ENCODE results near the gene LYRM1.
"Not testable (repeated sequence)": the region's sequence is repeated elsewhere in the genome, so short reads cannot be mapped to it uniquely, and the experiment has no call there.

LYRM1 gene

DNA sequence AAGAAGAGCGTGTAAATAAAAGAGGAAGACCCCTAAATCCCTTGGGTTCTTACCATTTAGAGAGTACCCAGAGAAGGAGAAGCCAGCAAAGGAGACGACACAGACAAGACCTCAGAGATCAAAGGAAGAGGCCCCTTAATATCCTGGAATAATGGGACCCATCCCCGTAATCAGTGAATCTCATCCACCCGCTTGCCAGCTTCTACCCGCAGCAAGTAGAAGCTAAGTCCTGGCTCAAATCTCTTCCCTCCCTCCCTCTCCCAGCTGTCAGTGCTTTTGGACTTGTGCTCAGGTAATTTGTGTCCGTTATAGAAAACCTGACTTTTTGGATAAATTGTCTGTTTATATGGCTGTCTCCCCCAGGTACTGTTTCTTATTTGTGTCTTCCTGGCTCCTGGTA lies 1.9 kb downstream of the LYRM1 start:
- DNase-seq (ENCODE audit: low spot score), result no peak

DNA sequence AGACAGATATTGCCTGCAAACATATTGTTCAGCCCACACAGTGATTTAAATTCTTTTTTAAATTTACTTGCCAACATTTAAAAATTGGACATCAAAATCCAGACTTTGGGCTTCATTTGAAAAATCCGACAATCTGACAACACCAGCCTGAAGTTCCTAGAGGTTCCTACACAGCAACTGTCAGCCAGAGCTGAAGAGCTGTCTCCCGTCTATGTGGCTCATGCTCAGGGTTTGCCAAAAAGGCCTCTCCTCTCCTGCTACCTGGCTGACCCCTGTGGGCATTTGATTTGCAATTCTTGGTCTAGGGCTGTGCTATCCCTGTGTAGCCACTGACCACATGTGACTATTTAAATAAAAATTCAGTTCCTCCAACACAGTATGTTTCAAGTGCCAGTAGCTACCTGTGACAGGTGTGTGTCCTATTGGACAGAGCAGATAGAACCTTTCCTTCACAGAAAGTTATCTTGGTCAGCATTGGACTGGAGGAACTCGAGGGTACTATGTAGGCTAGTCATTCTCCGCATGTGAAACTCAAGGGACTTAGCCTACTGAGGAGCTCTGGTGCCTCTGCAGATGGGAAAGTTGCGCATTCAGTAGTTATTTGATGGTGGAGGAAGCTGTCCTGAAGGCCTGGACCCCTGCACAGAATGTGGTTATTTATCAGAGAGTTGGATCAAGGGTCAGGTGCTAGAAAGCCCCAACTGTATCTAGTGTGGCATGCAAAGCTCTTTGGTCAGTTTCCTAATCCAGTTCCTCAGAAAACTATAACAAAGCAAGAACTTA lies 2.7 kb downstream of the LYRM1 start:
- no peak for DNase-seq (ENCODE audit: low spot score)

DNA sequence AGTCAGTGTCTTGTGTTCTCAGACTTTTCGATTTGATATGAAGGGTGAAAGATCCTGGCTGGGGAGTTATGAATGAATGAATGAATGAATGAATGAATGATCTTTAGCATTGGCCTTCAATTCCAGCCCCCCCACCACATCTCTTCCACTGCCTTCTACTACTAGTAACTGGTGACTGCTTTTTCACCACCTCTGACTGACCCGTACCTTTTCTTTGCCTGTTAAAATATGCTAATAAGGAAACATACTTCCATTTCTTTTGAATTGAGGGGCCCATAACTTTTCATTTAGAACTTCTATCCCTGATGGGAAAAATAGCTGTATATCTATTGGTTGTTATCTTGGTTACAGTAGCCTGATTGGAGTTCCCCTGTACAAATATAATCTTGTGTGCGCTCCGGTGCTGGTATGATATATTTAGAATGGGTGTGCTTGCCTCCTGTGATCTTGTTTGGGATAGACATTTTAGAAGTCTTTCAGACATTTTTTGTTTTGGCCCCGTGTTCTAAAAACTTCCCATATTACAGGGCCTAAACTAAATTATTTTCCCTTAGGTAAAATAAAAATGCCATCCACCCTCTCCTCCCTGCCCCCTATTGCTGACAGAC lies 3.4 kb downstream of the LYRM1 start:
- no peak for DNase-seq (ENCODE audit: low spot score)

DNA sequence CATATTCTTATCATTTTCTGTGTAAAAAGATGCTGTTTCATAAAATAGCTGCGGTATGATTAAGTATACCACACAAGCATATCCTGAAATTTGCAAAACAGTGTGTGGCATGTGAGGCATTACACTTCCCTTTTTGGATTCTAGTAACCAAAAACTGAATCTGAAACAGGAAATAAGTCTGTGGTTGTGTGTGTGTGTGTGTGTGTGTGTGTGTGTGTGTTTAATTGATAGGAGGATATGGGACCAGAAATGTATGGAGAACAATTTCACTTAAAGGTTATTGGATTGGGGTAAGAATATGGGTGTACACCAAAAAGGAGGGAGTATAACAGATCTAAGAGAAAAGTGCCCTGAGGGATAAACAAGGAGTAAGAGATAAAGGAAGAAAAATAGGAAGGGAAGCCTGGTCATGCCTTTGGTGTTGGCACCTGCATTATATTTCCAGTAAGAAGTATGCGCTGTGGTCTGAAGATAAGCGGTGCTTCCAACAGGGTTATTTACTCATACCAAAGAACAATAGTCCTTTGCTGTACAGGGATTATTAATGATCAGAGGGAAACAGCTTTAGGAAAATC lies 4.0 kb downstream of the LYRM1 start:
- no peak for DNase-seq (ENCODE audit: low spot score)

DNA sequence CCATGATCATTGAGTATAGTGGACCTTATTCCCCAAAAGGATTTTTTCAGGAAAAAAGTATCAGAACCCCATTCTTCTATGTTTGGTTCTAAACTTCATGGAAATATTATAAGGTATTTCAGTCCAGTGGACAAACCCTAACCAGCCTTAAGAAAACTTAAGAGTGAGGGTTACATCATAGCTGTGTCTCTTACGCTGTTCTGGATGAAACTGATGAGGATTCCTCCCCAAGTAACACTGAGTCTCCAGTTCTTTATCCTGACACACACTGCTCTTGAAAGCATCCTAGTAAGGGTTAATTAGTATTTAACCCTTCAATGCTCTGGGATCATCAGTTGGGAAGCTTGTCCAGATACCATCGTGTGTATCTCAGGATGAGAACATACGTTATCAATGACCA lies 5.0 kb downstream of the LYRM1 start:
- DNase-seq (ENCODE audit: low spot score), result no peak

DNA sequence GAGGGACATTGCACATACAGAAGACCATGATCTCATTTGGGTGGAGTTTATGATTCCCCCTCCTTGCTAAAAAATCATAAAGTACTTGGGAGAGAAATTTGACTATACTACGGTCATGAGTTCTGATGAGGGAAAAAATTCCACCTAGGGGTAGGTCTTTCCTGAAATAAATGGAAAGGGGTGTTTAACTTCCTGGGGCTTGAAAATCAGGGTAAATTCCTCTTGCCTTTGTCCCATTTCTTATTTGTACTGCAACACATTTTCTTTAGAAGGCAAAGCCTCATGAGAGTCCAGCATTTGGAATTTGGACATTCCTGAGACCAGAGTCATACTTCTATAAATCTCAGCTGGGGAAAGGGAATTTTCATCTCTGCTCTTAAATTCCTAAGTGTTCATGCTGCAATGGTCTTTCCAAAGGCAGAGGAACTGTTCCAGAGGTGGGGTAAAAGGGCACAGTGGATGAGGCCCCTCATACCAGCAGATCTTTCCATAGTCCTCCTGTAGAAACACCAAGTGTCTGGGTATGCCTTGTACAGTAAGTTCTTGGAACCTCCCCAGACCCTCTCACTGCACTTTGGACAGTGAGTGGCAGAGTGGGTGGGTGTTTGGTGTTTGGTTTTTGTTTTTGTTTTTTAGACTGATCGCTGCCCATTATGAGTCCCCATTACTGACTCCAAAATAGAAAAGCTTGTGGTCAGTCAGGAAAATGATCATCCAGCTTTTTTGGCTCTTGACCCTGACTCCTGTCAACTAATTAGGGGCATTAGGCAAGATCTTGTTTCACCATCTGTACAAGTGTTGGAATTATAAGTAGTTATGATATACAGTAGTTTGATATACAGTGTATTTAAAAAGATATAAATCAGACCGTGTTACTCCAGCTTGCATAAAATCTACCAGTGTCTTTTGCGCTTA lies 6.0 kb downstream of the LYRM1 start:
- peak; percentile 35 for DNase-seq (ENCODE audit: low spot score)

DNA sequence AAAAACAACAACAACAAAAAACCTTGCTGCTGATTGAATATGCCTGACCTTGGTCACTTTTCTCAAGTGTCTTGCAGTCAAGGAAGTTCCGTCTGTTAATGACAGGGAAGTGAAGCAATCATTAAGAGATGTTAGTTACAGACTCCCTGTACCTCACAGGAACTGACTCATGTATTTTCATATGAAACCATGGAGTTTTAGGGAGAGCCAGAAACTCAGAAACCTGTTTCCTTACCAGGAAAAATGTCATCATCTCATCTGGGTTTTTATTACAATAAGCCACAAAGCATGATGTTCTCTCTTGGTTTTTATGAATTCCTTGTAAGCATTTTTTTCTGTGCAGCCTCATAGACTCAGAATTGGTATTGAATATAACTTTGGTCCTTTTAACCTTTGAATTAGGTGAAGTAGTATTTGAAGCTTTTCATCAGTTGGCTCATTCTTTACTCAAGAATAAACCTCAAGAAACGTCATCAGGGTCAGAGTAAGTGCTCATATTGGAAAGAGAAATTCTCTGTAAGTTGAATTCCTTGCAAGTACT lies 10.3 kb downstream of the LYRM1 start:
- DNase-seq (ENCODE audit: low spot score), result peak; percentile 90

DNA sequence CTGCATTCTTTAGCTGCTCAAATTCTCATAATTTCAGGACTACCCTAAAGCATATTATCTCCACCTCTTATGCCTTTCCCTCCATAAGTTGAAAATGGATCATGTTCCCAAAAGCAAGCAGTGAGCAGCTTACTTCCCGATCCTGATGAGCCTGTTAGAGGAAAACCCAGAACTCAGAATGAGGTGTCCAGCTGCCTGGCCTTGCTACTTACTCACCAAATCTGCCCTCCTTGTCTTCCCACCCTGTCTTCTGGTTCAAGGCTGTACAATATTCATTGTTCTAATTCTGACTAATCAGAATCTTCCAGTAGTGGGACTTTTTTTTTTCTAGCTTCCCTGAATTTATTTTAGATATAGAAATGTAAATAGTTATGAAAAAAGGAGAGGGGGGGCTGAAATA lies 10.8 kb downstream of the LYRM1 start:
- peak; percentile 80 for DNase-seq (ENCODE audit: low spot score)

DNA sequence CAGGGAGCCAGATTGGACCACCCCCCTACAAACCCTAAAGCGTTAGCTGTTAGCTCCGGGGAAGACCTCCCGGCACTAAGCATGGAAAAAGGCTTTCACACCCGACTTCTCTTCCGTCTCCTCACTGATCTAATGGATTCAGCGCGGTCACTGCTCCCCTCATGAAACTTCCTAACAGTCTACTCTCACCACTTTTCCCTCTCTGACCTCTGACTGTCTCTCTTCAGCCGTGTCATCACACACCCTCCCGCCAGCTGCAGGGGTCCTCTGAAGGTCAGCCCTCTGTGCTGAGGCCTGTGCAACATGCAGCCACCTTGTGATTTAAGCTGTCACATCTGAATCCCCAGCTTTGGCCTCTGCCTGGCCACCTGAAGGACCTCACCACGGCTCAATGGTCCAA lies 15.7 kb downstream of the LYRM1 start:
- DNase-seq (ENCODE audit: low spot score), result no peak

DNA sequence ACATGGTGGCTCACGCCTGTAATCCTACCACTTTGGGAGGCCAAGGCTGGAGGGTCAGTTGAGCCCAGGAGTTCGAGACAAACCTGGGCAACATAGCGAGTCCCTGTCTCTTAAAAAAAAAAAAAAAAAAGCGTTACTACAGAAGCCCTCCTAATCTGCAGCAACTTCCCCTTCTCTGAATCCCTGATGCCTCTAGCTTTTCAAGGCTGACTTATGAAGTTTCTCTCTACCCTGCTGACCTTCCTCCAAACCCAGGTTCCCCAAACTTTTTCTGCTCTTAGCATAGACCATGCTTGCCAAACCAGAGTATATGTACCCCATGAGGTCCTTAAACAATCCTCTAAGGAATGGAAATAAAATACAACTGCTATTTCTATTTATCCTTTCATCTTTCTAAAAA lies 16.4 kb downstream of the LYRM1 start:
- no peak for DNase-seq (ENCODE audit: low spot score)

DNA sequence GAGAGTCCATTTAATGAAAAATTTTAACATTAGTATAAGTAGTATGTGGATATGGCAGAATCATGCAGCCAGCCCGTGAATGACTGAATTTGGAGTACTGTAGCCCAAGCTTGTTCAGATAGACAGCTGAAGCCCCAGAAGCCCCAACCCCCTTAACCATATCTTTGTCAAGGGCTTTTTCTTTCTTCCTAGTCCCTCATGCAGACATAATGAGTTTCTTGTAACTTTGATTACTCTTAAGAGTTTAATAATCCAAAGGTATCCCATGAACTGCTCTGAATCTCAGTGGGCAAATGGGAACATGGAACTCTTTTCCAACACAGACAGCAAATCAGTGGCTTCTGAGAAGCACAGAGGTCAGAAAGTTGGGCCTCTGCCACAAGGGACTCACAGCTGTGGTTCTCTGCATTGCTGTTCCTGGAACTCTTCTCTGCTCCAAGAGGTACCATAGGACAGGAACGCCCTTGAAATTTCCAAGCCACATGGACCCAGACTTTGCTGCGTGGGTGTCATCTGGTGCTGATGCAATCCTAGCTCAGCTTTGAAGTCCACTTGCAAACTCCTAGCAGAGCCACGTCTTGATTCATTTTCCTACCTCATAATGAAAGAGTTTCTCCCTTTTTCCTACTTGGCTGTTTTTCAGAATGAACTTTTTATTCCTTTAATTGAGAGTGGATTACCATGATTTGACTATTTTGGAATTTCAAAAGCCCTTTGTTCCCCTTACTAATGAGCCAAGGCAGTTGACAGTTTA lies 18.1 kb downstream of the LYRM1 start:
- DNase-seq (ENCODE audit: low spot score), result no peak

DNA sequence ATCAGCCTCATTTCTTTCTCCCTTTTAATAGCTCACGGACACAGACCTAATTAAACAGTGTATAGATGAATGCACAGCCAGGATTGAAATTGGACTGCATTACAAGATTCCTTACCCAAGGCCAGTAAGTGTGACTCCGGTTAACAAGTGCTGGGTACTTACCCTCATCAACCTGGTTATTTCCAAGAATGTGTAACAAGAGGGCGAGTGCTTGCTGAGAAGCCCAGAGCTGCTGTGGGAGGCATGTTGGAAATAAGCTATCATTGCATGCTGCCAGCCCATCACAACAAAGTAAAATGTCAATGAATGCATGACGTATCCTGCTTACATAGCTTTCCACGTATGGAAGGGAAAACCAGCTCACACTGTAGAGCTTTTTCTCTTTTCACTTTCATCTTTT lies 19.5 kb downstream of the LYRM1 start:
- DNase-seq (ENCODE audit: low spot score), result no peak

DNA sequence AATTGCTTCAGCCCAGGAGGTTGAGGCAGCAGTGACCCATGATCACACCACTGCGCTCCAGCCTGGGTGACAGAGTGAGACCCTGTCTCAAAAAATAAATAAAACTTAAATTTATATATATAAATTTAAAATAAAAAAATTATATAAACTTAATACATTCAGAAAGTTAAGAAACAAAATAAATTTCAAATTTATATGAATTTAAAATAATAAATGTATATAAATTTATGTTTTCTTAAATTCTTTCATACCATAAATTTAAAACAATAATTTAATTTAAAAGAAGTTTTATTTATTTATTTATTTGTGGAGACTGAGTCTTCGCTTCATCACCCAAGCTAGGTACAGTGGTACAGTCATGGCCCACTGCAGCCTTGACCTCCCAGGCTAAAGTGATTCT lies 20.2 kb downstream of the LYRM1 start:
- no peak for DNase-seq (ENCODE audit: low spot score)

DNA sequence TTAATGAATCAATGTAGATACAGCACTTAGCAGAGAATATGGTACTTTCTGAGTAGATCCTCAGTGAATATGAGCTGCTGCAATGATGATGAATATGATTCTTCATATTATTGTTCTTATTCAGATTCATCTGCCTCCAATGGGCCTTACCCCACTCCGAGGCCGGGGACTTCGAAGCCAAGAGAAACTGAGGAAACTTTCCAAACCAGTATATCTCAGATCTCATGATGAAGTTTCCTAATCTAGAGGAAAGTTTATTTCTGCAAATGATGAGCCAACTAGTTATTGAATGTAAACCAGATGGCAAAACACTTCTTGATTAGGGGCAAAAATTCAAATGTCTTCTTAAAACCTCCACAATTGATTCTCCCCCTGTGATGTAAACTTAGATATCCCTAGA lies 23.3 kb downstream of the LYRM1 start:
- no peak for DNase-seq (ENCODE audit: low spot score)

DNA sequence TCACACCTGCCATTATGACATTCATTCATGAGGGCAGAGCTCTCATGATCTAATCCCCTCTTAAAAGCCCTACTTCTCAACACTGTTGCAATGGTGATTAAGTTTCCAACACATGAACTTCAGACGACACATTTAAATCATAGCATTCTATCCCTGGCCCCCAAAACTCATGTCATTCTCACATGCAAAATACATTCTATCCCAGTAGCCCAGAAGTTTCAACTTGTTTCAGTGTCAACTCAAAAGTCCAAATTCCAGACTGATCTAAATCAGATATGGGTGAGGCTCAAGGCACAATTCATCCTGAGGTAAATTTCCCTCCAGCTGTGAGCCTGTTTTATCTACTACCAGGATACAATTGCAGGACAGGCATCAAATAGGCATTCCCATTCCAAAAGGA lies 25.2 kb downstream of the LYRM1 start:
- no peak for DNase-seq (ENCODE audit: low spot score)

DNA sequence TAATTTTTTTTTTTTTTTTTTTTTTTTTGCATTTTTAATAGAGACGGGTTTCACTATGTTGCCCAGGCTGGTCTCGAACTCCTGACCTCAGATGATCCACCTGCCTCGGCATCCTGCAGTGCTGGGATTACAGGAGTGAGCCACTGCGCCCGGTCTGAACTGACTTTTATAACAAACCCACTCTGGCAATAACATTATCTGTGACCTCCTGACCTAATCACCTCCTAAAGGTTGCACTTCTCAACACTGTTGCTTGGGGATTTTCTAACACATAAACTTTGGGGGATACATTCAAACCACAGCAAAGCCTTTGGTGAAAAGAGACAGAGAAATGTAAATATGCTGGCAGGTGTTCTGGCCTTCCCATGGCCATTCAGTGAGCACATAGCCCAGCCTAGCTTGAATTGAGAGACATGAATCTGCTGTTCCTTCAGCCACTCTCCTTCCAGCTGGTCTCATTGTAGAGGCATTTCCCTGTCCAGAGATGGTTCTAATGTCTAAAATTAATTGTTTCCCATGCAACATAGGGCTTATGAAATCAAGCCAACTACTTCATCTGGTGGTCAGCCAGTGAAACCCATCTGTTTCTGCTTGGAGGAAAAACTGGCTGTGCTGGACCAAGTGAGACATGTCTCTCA lies 28.3 kb downstream of the LYRM1 start:
- DNase-seq (ENCODE audit: low spot score), result no peak

DNA sequence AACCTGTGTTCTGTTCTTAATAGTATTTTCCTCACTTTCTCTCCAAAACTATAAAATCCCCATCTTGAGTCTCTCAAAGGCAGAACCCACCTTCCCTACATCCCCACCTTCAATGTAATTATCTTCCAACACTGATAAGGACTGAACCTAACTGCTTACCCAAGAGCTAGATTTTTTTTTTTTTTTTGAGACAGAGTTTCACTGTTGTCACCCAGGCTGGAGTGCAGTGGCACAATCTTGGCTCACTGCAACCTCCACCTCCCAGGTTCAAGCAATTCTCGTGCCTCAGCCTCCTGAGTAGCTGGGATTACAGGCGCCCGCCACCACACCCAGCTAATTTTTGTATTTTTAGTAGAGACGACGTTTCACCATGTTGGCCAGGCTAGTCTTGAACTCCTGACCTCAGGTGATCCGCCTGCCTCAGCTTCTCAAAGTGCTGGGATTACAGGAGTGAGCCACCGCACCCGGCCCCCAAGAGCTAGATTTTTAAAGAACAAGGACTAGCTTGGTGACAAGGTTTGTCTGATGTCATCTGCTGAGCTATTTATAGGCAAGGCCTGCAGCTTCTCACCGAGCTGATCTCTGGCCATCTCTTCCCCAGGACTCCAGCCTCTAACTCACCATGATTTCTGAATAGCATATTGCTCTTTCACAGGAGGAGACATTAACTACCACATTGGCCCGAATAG lies 29.2 kb downstream of the LYRM1 start:
- DNase-seq (ENCODE audit: low spot score), result not testable (repeated sequence)

DNA sequence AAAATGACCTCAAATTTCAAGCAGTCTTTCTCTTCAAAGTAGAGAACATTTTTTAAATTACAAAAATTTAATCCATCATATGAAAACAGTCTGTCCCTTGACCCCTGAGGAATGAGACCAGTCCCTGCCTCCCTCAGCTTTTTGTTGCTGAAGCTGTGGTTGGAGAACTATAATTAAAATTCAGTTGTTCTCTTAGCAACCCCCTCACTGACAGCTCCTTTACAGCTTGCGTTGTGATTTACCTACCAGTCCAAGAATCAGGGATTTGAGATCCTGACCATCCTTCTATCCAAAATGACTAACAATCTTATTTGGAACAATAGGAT lies 29.8 kb downstream of the LYRM1 start:
- no peak for DNase-seq (ENCODE audit: low spot score)

DNA sequence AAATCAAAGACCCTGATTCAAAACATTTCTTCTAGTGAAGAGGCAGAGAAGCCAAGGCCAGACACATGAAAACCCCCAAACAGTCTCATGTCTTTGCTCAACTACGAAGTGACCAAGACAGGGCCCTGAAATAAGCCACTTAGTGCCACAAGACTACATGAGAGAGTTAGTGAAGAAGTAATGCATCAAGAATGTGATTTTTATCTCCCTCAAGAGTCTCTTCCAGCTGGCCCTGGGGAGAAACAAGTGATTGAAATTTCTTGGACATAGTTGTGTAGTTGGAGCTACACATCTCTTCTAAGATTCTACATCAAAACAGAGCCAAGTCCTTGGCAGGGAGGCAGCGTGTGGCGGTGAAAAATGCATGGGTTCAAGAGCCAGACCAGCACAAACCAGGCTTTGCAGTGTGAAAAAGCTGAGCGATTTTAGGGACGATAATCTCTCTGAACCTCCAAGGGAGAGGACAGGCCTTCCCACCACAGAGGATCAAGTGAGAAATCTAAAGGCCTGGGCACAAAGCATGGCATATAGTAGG lies 30.6 kb downstream of the LYRM1 start:
- DNase-seq (ENCODE audit: low spot score), result no peak

DNA sequence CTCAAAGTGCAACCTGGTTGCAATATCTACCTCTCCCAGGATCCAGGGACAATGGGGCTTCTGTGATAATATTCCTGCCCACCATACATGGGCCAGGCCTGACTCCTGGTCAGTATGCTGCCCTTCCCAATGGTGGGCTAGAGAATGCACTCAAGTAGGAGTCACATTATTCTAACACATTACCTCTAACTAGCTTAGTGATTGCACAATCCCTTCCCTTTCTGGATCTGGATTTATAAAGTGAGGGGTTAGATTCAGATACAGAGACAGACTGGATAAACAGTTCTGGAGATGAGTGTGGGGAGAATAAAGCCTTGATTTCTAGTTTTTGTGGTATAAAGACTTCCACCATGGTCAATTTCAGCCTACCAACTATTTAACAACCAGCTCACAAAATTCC lies 33.0 kb downstream of the LYRM1 start:
- DNase-seq (ENCODE audit: low spot score), result no peak
